PFSK-1 (cell line): Measurements from ENCODE around the gene AGFG2.

ENCODE experiments used
- POLR2AphosphoS5 ChIP-seq: IDR thresholded peaks from 2 replicates; pipeline ENCODE4 v1.6.1; 2012; ENCODE audit warnings: low read depth, mild to moderate bottlenecking, control low read depth, low read length, moderate library complexity
- REST ChIP-seq, 2 experiments: IDR thresholded peaks; 2 replicates each; pipeline versions ENCODE4 v1.6.1 to v1.8.0; 2011 to 2012; ENCODE audit warnings: low read depth in 2 of 2, low read length in 2 of 2, control low read depth in 1 of 2, inconsistent platforms in 1 of 2, mild to moderate bottlenecking in 1 of 2, moderate library complexity in 1 of 2; ENCODE audit not compliant: insufficient read depth in 1 of 2
- TAF1 ChIP-seq: IDR thresholded peaks from 2 replicates; pipeline ENCODE4 v1.6.1; 2012; ENCODE audit warnings: low read length, control low read depth, borderline replicate concordance; ENCODE audit not compliant: insufficient read depth

- TF ChIP-seq REST (IDR thresholded peaks at IDR 0.05; ENCODE audit: insufficient read depth in 1 of 2, low read depth in 2 of 2, low read length in 2 of 2) (no peak), POLR2AphosphoS5 (no peak), TAF1 (no peak)
Observed at GRCh38 chr7:100509231-100509630, 29.8 kb upstream of the AGFG2 start.
